NCI-H774 (cell line): ENCODE results near the gene LAMC3.

Experiments
- DNase-seq: peaks from one replicate; lab custom pipeline; 2025; lab: John Stamatoyannopoulos, UW

The LAMC3 gene

GRCh38 chr9:131080589-131080988, 71.6 kb downstream of the LAMC3 start:
- DNase-seq, result no peak

- no peak for DNase-seq
These were observed 72.9 kb downstream of the LAMC3 start for GRCh38 chr9:131081868-131082267.

GRCh38 chr9:131082774-131083512, 74.0 kb downstream of the LAMC3 start:
- no peak for DNase-seq

- DNase-seq, result no peak
These were observed 75.8 kb downstream of the LAMC3 start for GRCh38 chr9:131084661-131085369.

- DNase-seq, result no peak
These were observed 76.6 kb downstream of the LAMC3 start for GRCh38 chr9:131085370-131086122.

GRCh38 chr9:131087354-131087893, 78.5 kb downstream of the LAMC3 start:
- peak; percentile 1 for DNase-seq

GRCh38 chr9:131090025-131090787, 81.2 kb downstream of the LAMC3 start:
- DNase-seq, result no peak

- no peak for DNase-seq
These were observed 82.5 kb downstream of the LAMC3 start for GRCh38 chr9:131091352-131091992.

GRCh38 chr9:131092030-131092429, 83.1 kb downstream of the LAMC3 start:
- no peak for DNase-seq

GRCh38 chr9:131092548-131093440, 83.8 kb downstream of the LAMC3 start:
- DNase-seq, result no peak

- no peak for DNase-seq
These were observed 85.0 kb downstream of the LAMC3 start for GRCh38 chr9:131094015-131094414.

- no peak for DNase-seq
These were observed 85.6 kb downstream of the LAMC3 start for GRCh38 chr9:131094622-131095021.

GRCh38 chr9:131095666-131096268, 86.8 kb downstream of the LAMC3 start:
- no peak for DNase-seq

- DNase-seq, result no peak
These were observed 87.5 kb downstream of the LAMC3 start, which contains the start of gene AIF1L for GRCh38 chr9:131096269-131097125. AIF1L (plus strand) TSS chr9:131096531; CDS start chr9:131096630, 99 bp downstream.

- DNase-seq, result no peak
These were observed 88.4 kb downstream of the LAMC3 start for GRCh38 chr9:131097126-131097947.

GRCh38 chr9:131097948-131098278, 88.9 kb downstream of the LAMC3 start:
- no peak for DNase-seq

- DNase-seq, result no peak
These were observed 89.6 kb downstream of the LAMC3 start for GRCh38 chr9:131098391-131099101.
